Fibroblast of villous mesenchyme (primary cell): Measurements from ENCODE around the gene MAST4. TPM values are rescaled to one million over a fixed set of nuclear protein-coding genes. Genes with fewer than 3 reads are reported as not detected.

Experiments used
- DNase-seq: peaks from one replicate; pipeline ENCODE4 v3.0.0-alpha.2; 2010; ENCODE audit warnings: low read depth
- H3K4me3 ChIP-seq: 2 replicates; pipeline ENCODE4 v1.5.1; 2011; ENCODE audit warnings: low read depth, mild to moderate bottlenecking, low read length
- total RNA-seq: library from RNA; depleted of rRNA; stranded (reverse); fragments of >200 nt; gene quantifications from 2 replicates; pipeline ENCODE4 v1.2.3, GENCODE V29; 2012
- TF ChIP-seq, protein P1 (sequence below): IDR thresholded peaks from 2 replicates; pipeline ENCODE4 v1.5.1; 2012; ENCODE audit warnings: low read depth, mild to moderate bottlenecking, low read length; ENCODE audit not compliant: insufficient read depth

MAST4 gene
- total RNA-seq, 1 donor, result 8.2 TPM

DNA sequence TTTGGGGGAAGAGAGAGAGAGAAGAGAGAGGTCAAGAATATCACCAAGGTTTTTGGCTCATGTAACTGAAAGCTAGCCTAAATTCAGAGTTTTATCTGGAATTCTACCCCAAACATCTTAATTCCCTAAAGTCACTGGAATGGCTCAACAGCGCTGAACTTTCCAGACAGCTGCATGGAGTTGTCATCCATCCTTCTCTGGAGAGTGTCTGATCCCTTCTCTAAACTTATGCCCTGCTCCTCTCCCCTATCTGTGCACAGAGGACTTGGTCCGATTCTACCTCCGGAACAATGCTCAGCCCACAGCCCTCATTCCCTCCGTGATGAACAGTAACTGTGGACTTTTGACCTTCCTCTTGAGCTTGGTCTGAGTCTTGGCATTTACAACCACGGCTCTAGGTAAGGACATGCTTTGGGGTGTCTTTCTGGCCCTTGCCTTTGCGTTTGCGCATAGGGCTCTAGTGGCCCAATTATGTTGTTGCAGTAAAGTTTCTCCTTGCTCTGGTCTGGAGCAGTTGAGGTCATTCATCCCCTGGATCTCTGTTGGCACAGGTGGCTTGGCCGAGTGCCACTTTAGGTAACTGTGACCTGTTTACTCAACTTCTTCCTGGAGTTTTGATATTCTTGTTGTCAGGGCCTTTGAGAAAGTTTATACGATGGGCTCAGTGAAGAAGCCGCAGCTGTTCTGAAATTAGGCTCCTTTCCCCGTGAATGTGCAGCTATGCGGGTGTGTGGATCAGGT, 618.7 kb downstream of the MAST4 start:
- TF ChIP-seq, protein P1, sequence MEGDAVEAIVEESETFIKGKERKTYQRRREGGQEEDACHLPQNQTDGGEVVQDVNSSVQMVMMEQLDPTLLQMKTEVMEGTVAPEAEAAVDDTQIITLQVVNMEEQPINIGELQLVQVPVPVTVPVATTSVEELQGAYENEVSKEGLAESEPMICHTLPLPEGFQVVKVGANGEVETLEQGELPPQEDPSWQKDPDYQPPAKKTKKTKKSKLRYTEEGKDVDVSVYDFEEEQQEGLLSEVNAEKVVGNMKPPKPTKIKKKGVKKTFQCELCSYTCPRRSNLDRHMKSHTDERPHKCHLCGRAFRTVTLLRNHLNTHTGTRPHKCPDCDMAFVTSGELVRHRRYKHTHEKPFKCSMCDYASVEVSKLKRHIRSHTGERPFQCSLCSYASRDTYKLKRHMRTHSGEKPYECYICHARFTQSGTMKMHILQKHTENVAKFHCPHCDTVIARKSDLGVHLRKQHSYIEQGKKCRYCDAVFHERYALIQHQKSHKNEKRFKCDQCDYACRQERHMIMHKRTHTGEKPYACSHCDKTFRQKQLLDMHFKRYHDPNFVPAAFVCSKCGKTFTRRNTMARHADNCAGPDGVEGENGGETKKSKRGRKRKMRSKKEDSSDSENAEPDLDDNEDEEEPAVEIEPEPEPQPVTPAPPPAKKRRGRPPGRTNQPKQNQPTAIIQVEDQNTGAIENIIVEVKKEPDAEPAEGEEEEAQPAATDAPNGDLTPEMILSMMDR, result no peak
- DNase-seq, result no peak
- no peak overlapping the region for H3K4me3 ChIP-seq

DNA sequence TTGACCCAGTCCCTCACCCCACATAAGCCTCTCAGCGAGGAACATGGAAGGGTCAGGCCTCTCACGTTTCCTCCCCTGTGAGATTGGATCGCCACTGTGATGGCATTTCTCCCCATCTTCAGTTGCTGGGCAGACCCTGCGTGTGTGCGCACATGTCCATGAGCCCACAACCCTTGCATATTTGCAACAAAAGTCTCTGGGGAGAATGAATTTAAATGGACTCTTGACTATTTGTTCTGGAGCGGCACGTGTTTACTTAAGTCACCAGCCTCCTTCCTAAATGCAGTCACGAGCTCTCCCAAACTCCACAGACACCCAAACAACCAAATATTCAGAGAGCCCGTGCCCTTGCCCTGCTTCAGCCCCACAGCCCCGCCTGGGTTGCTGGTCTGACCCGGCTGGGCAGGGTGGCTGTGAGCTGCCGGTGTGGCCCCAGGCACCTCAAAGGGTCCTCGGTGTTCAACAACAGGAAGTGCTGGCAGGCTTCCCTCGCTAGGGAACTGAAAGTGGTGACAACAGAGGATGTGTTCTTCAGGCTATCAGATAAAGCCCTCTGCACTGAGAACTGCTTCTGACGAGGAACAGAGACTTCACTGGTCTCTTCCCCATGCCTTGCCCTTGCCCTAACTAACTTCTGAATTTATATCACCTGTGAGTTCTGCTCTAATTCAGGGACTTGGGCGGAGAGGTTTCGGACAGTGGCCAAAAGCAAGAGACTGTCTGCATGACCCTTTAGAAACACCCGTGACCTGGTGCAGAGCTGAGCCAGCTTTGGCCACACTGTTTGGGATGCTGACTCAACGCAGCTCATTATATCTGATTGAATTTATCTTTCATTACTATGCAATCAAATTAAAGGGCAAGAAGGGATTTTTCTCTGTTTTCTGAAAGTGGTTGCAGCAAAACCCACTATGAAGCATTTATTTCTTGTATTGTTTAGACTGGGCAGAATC, 619.6 kb downstream of the MAST4 start:
- peak; percentile 54 for DNase-seq
- TF ChIP-seq, protein P1, result no peak
- H3K4me3 ChIP-seq, result no peak overlapping the region

DNA sequence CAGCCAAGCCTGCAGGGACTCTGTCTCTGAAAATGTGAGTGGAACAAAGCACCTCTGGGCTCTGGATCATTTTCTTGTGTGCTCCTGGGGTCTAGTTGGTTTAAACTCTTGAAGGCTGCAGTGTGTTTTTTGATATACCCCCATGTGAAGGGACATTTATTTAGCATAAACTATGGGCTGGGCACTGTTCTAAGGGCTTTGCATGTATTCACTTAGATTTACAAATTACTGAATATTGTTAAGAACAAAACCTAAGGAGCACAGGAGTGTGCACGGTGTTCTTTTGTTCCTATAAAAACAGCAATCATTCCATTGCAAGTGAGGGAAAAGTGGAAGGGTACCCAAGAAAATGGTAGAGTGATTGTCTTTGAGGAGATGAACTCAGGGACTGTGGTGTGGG, 620.4 kb downstream of the MAST4 start:
- H3K4me3 ChIP-seq, result no peak overlapping the region
- no peak for DNase-seq
- TF ChIP-seq, protein P1, result no peak
